Vagina (tissue), 2 donors: ENCODE data around the gene NHLRC2.

Experiments
- CTCF ChIP-seq, 3 experiments: fragments of 450-650 bp in 2 of 3; fragments of 200-600 bp in 1 of 3; sonication (generic) in 1 of 3; IDR thresholded peaks; one replicate each; pipeline ENCODE4 v1.5.1; 2017 to 2019; ENCODE audit warnings: antibody characterized with exemption in 3 of 3, mild to moderate bottlenecking in 2 of 3, moderate library complexity in 2 of 3
- POLR2A ChIP-seq, 2 donors: fragments of 450-650 bp; IDR thresholded peaks; one replicate each; pipeline ENCODE4 v1.6.1; 2017; ENCODE audit warnings: antibody characterized with exemption in 2 of 2, mild to moderate bottlenecking in 2 of 2, moderate library complexity in 2 of 2
- POLR2AphosphoS5 ChIP-seq, 2 donors: sonication (generic); formaldehyde crosslinking; IDR thresholded peaks; one replicate each; pipeline ENCODE4 v1.9.0; 2017; ENCODE audit warnings: antibody characterized with exemption in 2 of 2, mild to moderate bottlenecking in 2 of 2, low read depth in 1 of 2; ENCODE audit not compliant: insufficient read depth in 1 of 2

GRCh38 chr10:113842171-113842570 lies 12.3 kb upstream of the NHLRC2 start:
- TF ChIP-seq CTCF (IDR thresholded peaks at IDR 0.05) (no peak), POLR2A (IDR thresholded peaks at IDR 0.05) (no peak), POLR2AphosphoS5 (IDR thresholded peaks at IDR 0.05; ENCODE audit: insufficient read depth in 1 of 2, low read depth in 1 of 2) (no peak)
